H1 (cell line): Measurements from ENCODE around the gene PDE9A. TPM values are rescaled to one million over a fixed set of nuclear protein-coding genes. Genes with fewer than 3 reads are reported as not detected.

Experiments used
- JUN ChIP-seq: IDR thresholded peaks from 2 replicates; pipeline ENCODE4 v1.6.1; 2011; ENCODE audit warnings: low read depth, mild to moderate bottlenecking, improper control_type of control experiment, low read length
- JUND ChIP-seq: IDR thresholded peaks from 2 replicates; pipeline ENCODE4 v1.6.1; 2011; ENCODE audit warnings: mild to moderate bottlenecking, improper control_type of control experiment, low read length
- KDM1A ChIP-seq: fragments of 200-600, 300-600 bp; sonication (generic); IDR thresholded peaks from 2 replicates; pipeline ENCODE4 v1.7.1; 2016; ENCODE audit warnings: mild to moderate bottlenecking, low read length, borderline replicate concordance
- TAF7 ChIP-seq: optimal IDR thresholded peaks from 2 replicates; pipeline ENCODE3; 2011; ENCODE audit warnings: low read depth, mild to moderate bottlenecking, inconsistent platforms, low read length, moderate library complexity, borderline replicate concordance
- polyA plus RNA-seq, 7 experiments: library from polyadenylated mRNA; depleted of rRNA in 3 of 7; stranded (reverse) in 5 of 7; unstranded in 2 of 7; fragments of >200 nt in 5 of 7; fragments of 200-250 nt in 2 of 7; gene quantifications; 1 replicate in 5 of 7; 2 replicates in 1 of 7; 4 replicates in 1 of 7; pipeline versions ENCODE4 v1.2.1 to v1.2.3, GENCODE V29; 2011 to 2013; ENCODE audit warnings: missing spikeins in 2 of 7, mixed read lengths in 2 of 7
- total RNA-seq: library from RNA; stranded (reverse); fragmentation: NEBNext Ultra II Directional; extraction: Animal tissue kit (Norgen Biotek cat#: 25700); gene quantifications from 2 replicates; pipeline ENCODE4 v1.2.1, GENCODE V29; 2021
- TF ChIP-seq, protein P1 (sequence below): fragments of 300-600 bp; sonication (generic); IDR thresholded peaks from 2 replicates; pipeline ENCODE4 v1.7.1; 2012; ENCODE audit warnings: low read length, moderate library complexity, mild to moderate bottlenecking, inconsistent platforms; ENCODE audit not compliant: insufficient replicate concordance

Gene PDE9A
- total and polyA plus RNA-seq, 2 of the 8 experiments (the other 6 are each of a cell fraction or from before 2014, with no cell fraction given), result 39.2 to 45.9 TPM

DNA sequence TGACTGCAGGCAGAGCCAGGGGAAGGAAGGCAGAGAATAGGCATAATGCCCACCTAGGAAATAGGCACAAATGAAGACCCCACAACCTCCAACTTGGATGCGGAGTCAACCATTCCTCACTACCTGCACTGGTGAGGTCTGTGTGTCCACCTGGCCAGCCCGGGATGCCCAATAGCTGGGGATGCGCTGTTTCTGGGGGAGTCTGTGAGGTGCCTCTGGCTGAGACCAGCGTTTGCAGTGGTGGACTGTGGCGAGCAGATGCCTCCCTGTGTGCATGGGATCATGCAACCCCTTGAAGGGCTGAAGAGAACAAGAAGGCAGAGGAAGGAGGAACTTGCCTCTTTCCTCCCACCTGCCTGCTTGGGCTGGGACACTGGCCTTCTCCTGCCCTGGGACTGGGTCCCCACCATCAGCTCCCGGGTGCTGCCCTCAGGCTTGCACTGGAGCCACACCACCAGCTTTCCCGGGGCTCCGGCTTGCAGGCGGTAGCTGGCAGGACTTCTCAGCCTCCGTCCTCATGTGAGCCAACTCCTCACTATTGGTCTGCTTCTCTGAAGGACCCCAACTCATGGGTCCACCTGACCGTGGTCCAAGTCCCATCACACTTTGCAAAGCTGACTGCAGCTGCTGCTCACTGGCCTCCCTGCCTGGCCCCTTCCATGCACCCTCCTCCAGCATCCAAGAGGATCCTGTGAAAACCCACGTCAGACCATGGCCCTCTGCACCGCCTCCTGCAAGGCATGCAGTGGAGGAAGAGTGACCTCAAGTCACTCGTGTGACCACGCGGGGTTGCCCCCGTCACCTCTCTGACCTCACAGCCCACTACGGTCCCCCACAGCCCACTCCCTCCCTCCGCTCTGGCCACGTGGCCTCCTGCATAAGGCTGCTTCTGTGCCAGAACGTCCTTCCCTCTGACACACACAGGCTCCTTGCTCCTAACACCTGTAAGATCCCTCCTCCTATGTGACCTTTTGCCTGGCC is 2.7 kb upstream of the PDE9A start (continued):
- TF ChIP-seq, protein P1, sequence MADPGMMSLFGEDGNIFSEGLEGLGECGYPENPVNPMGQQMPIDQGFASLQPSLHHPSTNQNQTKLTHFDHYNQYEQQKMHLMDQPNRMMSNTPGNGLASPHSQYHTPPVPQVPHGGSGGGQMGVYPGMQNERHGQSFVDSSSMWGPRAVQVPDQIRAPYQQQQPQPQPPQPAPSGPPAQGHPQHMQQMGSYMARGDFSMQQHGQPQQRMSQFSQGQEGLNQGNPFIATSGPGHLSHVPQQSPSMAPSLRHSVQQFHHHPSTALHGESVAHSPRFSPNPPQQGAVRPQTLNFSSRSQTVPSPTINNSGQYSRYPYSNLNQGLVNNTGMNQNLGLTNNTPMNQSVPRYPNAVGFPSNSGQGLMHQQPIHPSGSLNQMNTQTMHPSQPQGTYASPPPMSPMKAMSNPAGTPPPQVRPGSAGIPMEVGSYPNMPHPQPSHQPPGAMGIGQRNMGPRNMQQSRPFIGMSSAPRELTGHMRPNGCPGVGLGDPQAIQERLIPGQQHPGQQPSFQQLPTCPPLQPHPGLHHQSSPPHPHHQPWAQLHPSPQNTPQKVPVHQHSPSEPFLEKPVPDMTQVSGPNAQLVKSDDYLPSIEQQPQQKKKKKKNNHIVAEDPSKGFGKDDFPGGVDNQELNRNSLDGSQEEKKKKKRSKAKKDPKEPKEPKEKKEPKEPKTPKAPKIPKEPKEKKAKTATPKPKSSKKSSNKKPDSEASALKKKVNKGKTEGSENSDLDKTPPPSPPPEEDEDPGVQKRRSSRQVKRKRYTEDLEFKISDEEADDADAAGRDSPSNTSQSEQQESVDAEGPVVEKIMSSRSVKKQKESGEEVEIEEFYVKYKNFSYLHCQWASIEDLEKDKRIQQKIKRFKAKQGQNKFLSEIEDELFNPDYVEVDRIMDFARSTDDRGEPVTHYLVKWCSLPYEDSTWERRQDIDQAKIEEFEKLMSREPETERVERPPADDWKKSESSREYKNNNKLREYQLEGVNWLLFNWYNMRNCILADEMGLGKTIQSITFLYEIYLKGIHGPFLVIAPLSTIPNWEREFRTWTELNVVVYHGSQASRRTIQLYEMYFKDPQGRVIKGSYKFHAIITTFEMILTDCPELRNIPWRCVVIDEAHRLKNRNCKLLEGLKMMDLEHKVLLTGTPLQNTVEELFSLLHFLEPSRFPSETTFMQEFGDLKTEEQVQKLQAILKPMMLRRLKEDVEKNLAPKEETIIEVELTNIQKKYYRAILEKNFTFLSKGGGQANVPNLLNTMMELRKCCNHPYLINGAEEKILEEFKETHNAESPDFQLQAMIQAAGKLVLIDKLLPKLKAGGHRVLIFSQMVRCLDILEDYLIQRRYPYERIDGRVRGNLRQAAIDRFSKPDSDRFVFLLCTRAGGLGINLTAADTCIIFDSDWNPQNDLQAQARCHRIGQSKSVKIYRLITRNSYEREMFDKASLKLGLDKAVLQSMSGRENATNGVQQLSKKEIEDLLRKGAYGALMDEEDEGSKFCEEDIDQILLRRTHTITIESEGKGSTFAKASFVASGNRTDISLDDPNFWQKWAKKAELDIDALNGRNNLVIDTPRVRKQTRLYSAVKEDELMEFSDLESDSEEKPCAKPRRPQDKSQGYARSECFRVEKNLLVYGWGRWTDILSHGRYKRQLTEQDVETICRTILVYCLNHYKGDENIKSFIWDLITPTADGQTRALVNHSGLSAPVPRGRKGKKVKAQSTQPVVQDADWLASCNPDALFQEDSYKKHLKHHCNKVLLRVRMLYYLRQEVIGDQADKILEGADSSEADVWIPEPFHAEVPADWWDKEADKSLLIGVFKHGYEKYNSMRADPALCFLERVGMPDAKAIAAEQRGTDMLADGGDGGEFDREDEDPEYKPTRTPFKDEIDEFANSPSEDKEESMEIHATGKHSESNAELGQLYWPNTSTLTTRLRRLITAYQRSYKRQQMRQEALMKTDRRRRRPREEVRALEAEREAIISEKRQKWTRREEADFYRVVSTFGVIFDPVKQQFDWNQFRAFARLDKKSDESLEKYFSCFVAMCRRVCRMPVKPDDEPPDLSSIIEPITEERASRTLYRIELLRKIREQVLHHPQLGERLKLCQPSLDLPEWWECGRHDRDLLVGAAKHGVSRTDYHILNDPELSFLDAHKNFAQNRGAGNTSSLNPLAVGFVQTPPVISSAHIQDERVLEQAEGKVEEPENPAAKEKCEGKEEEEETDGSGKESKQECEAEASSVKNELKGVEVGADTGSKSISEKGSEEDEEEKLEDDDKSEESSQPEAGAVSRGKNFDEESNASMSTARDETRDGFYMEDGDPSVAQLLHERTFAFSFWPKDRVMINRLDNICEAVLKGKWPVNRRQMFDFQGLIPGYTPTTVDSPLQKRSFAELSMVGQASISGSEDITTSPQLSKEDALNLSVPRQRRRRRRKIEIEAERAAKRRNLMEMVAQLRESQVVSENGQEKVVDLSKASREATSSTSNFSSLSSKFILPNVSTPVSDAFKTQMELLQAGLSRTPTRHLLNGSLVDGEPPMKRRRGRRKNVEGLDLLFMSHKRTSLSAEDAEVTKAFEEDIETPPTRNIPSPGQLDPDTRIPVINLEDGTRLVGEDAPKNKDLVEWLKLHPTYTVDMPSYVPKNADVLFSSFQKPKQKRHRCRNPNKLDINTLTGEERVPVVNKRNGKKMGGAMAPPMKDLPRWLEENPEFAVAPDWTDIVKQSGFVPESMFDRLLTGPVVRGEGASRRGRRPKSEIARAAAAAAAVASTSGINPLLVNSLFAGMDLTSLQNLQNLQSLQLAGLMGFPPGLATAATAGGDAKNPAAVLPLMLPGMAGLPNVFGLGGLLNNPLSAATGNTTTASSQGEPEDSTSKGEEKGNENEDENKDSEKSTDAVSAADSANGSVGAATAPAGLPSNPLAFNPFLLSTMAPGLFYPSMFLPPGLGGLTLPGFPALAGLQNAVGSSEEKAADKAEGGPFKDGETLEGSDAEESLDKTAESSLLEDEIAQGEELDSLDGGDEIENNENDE, result no peak
- no peak for TF ChIP-seq KDM1A
- TF ChIP-seq TAF7, result no peak
- no peak for TF ChIP-seq JUN
- no peak for TF ChIP-seq JUND
